GM18507 (cell line): ENCODE results near the gene NRROS.

Source experiments
- DNase-seq: peaks from one replicate; pipeline ENCODE4 v3.0.0; 2011; ENCODE audit warnings: low read depth; ENCODE audit not compliant: insufficient read length; ENCODE audit errors: extremely low spot score
- FAIRE-seq: peaks from 2 replicates; lab custom pipeline; 2011; peaks lifted over from hg19 to GRCh38; lab: Jason Lieb, UNC

Gene NRROS

GRCh38 chr3:196708467-196708866, 69.0 kb downstream of the NRROS start:
- FAIRE-seq: no peak
- no peak for DNase-seq
